DOHH2 (cell line): Measurements from ENCODE around the gene RBFOX2.

Experiments
- H3F3A ChIP-seq: fragments of 200-600 bp; sonication (generic), shearing (Covaris generic); 2 replicates; pipeline ENCODE4 v1.6.0; 2016; ENCODE audit warnings: antibody characterized with exemption, mild to moderate bottlenecking; ENCODE audit not compliant: control insufficient read depth, insufficient read depth
- H3K27ac ChIP-seq: fragments of 200-600 bp; sonication (generic); 2 replicates; pipeline ENCODE4 v1.5.1; 2014; ENCODE audit warnings: low read depth, mild to moderate bottlenecking, low read length, moderate library complexity
- H3K27me3 ChIP-seq: fragments of 200-600 bp; sonication (generic); 2 replicates; pipeline ENCODE4 v1.6.1; 2014; ENCODE audit warnings: mild to moderate bottlenecking, low read length, mixed read lengths; ENCODE audit not compliant: control insufficient read depth
- H3K36me3 ChIP-seq: fragments of 200-600 bp; sonication (generic); 2 replicates; pipeline ENCODE4 v1.6.1; 2014; ENCODE audit warnings: mild to moderate bottlenecking, low read length, moderate library complexity, mixed read lengths; ENCODE audit not compliant: control insufficient read depth
- H3K4me1 ChIP-seq: fragments of 200-600 bp; sonication (generic); 2 replicates; pipeline ENCODE4 v1.6.1; 2014; ENCODE audit warnings: mild to moderate bottlenecking, low read length, mixed read lengths; ENCODE audit not compliant: control insufficient read depth
- H3K4me2 ChIP-seq: fragments of 200-600 bp; sonication (generic); 2 replicates; pipeline ENCODE4 v1.6.0; 2014; ENCODE audit warnings: mild to moderate bottlenecking, low read length, moderate library complexity
- H3K4me3 ChIP-seq: fragments of 200-600 bp; sonication (generic); 2 replicates; pipeline ENCODE4 v1.5.1; 2014; ENCODE audit warnings: mild to moderate bottlenecking, low read length, mixed read lengths
- H3K79me2 ChIP-seq: fragments of 200-600 bp; sonication (generic); 2 replicates; pipeline ENCODE4 v1.6.1; 2014; ENCODE audit warnings: mild to moderate bottlenecking, low read length, mixed read lengths; ENCODE audit not compliant: control insufficient read depth
- H3K9me2 ChIP-seq: fragments of 200-600 bp; sonication (generic); replicated peaks from 2 replicates; pipeline ENCODE4 v1.6.1; 2014; ENCODE audit warnings: mild to moderate bottlenecking, low read length, mixed read lengths; ENCODE audit not compliant: control insufficient read depth
- H3K9me3 ChIP-seq: fragments of 200-600 bp; sonication (generic); 2 replicates; pipeline ENCODE4 v1.6.1; 2014; ENCODE audit warnings: antibody characterized with exemption, low read length, mixed read lengths; ENCODE audit not compliant: control insufficient read depth, insufficient read depth
- H4K20me1 ChIP-seq: fragments of 200-600 bp; sonication (generic); 2 replicates; pipeline ENCODE4 v1.6.0; 2014; ENCODE audit warnings: low read depth, mild to moderate bottlenecking, antibody characterized with exemption, low read length, moderate library complexity; ENCODE audit not compliant: control insufficient read depth, insufficient read depth
- EZH2phosphoT487 ChIP-seq: fragments of 200-600 bp; sonication (generic); IDR thresholded peaks from 2 replicates; pipeline ENCODE4 v1.6.1; 2017; ENCODE audit warnings: borderline replicate concordance, mild to moderate bottlenecking, antibody characterized with exemption, low read length, moderate library complexity, mixed read lengths
- TF ChIP-seq, protein P1 (sequence below): fragments of 200-600 bp; sonication (generic); IDR thresholded peaks from one replicate; pipeline ENCODE4 v1.5.1; 2014; ENCODE audit warnings: antibody characterized with exemption, mild to moderate bottlenecking, low read depth, low read length; ENCODE audit not compliant: poor library complexity, severe bottlenecking

Gene RBFOX2

GRCh38 chr22:35727436-35727835 lies 301.2 kb downstream of the RBFOX2 start:
- Histone ChIP-seq H3K9me3 (no peaks in the 10 kb centered on the region), H3K9me2 (no peaks in the 10 kb centered on the region), H3K4me1 (peaks cover 47% of the 10 kb centered on the region), H4K20me1 (no peaks in the 10 kb centered on the region), H3K36me3 (no peaks in the 10 kb centered on the region), H3F3A (no peaks in the 10 kb centered on the region), H3K4me3 (no peak overlapping the region), H3K4me2 (no peak overlapping the region), H3K27ac (no peak overlapping the region), H3K27me3 (no peaks in the 10 kb centered on the region), H3K79me2 (no peaks in the 10 kb centered on the region)
- no peak for TF ChIP-seq EZH2phosphoT487
- TF ChIP-seq, protein P1, sequence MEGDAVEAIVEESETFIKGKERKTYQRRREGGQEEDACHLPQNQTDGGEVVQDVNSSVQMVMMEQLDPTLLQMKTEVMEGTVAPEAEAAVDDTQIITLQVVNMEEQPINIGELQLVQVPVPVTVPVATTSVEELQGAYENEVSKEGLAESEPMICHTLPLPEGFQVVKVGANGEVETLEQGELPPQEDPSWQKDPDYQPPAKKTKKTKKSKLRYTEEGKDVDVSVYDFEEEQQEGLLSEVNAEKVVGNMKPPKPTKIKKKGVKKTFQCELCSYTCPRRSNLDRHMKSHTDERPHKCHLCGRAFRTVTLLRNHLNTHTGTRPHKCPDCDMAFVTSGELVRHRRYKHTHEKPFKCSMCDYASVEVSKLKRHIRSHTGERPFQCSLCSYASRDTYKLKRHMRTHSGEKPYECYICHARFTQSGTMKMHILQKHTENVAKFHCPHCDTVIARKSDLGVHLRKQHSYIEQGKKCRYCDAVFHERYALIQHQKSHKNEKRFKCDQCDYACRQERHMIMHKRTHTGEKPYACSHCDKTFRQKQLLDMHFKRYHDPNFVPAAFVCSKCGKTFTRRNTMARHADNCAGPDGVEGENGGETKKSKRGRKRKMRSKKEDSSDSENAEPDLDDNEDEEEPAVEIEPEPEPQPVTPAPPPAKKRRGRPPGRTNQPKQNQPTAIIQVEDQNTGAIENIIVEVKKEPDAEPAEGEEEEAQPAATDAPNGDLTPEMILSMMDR = no peak

DNA sequence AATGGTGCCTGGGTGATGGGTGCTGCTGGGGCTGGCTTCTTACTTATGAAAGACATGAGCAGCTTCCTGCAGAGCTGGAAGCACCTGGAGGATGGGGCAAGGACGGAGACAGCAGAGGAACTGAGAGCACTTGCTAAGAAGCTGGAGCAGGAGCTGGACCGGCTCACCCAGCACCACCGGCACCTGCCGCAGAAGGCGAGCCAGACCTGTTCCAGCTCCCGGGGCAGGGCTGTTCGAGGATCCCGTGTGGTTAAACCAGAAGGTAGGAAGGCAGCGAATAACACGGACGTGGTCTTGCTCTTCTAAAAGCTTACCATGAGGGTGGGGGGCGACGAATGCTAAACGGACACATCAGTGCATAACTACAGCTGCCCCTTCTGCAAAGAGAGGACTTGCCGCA lies 301.7 kb downstream of the RBFOX2 start:
- H4K20me1 ChIP-seq = no peaks in the 10 kb centered on the region
- TF ChIP-seq, protein P1 = no peak
- no peak for TF ChIP-seq EZH2phosphoT487
- H3K27me3 ChIP-seq = no peaks in the 10 kb centered on the region
- H3K9me2 ChIP-seq = no peaks in the 10 kb centered on the region
- H3K36me3 ChIP-seq = no peaks in the 10 kb centered on the region
- peak overlapping the region; percentile 17; the same call in 1 of the 2 replicates for H3K4me2 ChIP-seq
- no peaks in the 10 kb centered on the region for H3K9me3 ChIP-seq
- H3K79me2 ChIP-seq = no peaks in the 10 kb centered on the region
- H3K27ac ChIP-seq = no peak overlapping the region
- peaks cover 47% of the 10 kb centered on the region for H3K4me1 ChIP-seq
- H3K4me3 ChIP-seq = no peak overlapping the region
- no peaks in the 10 kb centered on the region for H3F3A ChIP-seq

DNA sequence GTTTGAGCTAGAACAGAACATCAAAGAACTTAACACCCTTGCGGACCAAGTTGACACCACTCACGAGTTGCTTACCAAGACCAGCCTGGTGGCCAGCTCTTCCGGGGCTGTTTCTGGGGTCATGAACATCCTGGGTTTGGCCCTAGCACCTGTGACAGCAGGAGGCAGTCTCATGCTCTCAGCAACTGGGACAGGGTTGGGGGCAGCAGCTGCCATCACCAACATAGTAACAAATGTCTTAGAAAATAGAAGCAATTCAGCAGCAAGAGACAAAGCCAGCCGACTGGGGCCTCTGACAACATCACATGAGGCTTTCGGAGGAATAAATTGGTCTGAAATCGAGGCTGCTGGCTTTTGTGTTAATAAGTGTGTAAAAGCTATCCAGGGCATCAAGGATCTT lies 302.2 kb downstream of the RBFOX2 start:
- H4K20me1 ChIP-seq = no peaks in the 10 kb centered on the region
- TF ChIP-seq, protein P1 = no peak
- TF ChIP-seq EZH2phosphoT487 = no peak
- no peaks in the 10 kb centered on the region for H3K9me2 ChIP-seq
- peaks cover 47% of the 10 kb centered on the region for H3K4me1 ChIP-seq
- H3K4me2 ChIP-seq = peak overlapping the region; percentile 17; the same call in 1 of the 2 replicates
- no peaks in the 10 kb centered on the region for H3F3A ChIP-seq
- no peaks in the 10 kb centered on the region for H3K79me2 ChIP-seq
- H3K36me3 ChIP-seq = no peaks in the 10 kb centered on the region
- H3K9me3 ChIP-seq = no peaks in the 10 kb centered on the region
- H3K27ac ChIP-seq = no peak overlapping the region
- no peak overlapping the region for H3K4me3 ChIP-seq
- H3K27me3 ChIP-seq = no peaks in the 10 kb centered on the region
